PC-9 (cell line): ENCODE data around the gene SI.

Experiments used
- CTCF ChIP-seq: fragments of 200-600 bp; sonication (generic); conservative IDR thresholded peaks from 2 replicates; pipeline ENCODE4 v1.6.1; 2017; ENCODE audit warnings: mixed run types, antibody characterized with exemption, mild to moderate bottlenecking, moderate library complexity
- EZH2 ChIP-seq: fragments of 200-600 bp; sonication (generic); IDR thresholded peaks from 2 replicates; pipeline ENCODE4 v1.8.0; 2017; ENCODE audit warnings: antibody characterized with exemption, low read depth

- TF ChIP-seq EZH2 (no peak), CTCF (no peak)
Measured at GRCh38 chr3:165082650-165083049, 4.4 kb upstream of the SI start.
